Stimulated activated CD4-positive, alpha-beta T cell treated with anti-CD3 and anti-CD28 coated beads, TNF-alpha, amount 100 ng/mL, for 4 hours (primary cell): Measurements from ENCODE around the gene VWA8.
"Not testable (repeated sequence)": the region's sequence is repeated elsewhere in the genome, so short reads cannot be mapped to it uniquely, and the experiment has no call there.

Experiments used
- DNase-seq, 3 experiments: peaks; one replicate each; pipeline ENCODE4 v3.0.0-alpha.2; 2020; ENCODE audit warnings: low read depth in 3 of 3

Gene VWA8

GRCh38 chr13:41745496-41745895 is 215.4 kb downstream of the VWA8 start:
- DNase-seq: not testable (repeated sequence)

GRCh38 chr13:41742917-41743552 is 217.9 kb downstream of the VWA8 start:
- no peak for DNase-seq

DNA sequence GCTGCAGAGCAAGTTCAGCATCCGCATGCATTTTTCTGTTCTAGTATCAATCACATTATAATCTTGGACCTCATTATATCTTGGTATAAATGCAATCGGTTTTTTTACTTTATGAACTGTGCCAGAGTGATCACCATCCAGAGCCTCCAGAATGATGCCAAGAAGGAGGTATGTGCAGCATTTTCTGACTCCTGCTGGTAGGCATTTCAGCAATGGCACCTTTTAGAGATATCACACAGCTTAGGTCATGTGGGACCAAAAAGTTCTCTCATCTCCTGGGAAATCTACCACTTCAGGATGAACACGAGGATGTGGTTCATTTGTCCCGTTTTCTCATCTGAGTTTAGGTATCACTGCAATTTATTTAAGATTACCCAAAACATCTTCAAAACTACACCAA is 220.4 kb downstream of the VWA8 start:
- DNase-seq: no peak

GRCh38 chr13:41722684-41723535 is 238.0 kb downstream of the VWA8 start:
- DNase-seq: no peak

GRCh38 chr13:41720839-41721561 is 239.9 kb downstream of the VWA8 start:
- no peak for DNase-seq

DNA sequence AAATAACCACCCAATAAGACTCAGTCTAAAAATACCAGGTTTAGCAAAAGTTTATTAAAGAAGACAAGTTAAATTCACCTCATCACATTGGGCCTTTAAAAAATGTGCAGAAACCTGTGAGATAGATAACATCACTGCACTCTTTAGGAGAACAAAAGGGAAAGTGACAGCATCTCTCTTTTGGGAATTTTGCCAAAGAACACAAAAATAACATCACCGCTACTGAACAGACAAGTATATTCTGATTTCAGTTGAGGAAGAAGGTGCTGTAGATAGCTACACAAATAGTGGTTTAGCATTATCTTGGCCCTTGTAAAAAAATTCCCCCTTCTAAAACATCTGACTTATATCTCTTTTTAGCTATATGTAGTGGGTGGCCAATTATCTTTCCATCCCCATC is 244.7 kb downstream of the VWA8 start:
- DNase-seq: no peak

DNA sequence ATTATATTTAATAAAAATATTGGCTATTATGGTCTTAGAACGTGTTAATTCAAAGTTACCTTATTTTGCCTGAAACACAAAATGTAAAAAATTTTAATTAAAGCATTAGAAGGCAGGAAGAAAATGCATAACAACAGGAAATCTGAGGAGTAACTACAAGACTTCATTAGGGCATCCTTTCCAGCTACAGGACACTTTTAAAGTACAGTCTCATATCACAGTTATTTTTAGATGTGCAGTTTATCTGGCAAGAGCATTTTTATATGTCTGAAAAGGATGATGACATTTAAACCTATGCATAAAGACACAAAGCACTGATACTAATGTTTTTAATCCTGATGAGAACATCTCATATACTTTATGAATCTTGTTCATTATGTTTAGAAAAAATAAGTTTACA is 247.5 kb downstream of the VWA8 start:
- no peak for DNase-seq

DNA sequence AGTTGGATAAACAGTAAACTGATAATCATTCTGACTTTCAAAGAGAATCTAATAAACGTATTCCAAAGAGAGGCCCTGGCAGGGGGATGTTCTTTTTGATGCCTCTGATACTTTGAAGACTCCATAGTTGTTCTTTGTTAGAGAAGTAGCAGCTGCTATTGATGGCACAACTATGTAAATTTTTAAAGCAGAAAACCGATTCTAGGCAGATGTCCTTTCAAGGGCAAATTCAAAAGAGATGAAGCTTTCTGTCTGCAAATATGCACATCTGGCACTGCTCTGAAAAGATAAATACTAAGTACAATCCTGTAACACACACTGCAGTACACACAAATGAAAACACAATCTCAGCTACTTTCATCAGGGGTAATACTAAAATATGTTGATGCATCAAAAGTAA is 250.1 kb downstream of the VWA8 start:
- DNase-seq: no peak

DNA sequence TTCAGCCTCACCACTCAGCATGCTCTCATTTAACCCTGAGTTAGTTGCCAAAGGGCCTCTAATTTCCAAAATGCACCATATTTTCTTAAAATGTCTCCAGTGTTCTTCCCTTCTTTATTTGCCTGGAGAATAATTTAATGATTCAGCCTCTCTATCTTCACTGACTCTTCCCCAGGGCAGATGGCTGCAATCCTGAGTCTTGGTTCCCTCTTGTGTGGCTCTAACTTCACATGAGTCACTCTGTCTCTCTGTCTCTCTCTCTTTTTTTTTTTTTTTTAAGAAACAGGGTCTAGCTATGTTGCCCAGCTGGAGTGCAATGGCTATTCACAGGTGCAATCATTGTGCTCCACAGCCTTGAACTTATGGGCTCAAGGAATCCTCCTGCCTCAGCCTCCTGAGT is 251.4 kb downstream of the VWA8 start:
- no peak for DNase-seq

DNA sequence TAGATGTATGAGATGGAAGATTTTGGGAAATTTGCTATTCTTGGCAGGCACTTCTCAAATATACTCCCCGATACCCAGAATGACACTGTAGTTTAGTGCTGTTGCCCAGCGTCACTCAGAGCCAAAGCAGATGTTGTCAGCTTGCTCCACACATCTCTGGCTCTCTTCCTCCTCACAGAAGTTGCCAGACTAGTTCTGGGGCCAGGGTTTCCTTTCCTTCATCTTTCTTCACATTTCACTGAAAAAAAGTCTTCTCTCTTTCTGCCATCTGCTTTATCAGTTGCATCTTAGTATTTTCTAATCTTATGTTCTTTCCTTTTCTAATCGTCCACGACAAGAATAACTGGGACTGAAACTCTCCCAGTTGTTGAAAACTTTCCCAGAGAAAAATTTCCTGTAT is 252.2 kb downstream of the VWA8 start:
- no peak for DNase-seq

GRCh38 chr13:41707194-41707821 is 253.6 kb downstream of the VWA8 start:
- DNase-seq: no peak

GRCh38 chr13:41706152-41706551 is 254.8 kb downstream of the VWA8 start:
- no peak for DNase-seq

DNA sequence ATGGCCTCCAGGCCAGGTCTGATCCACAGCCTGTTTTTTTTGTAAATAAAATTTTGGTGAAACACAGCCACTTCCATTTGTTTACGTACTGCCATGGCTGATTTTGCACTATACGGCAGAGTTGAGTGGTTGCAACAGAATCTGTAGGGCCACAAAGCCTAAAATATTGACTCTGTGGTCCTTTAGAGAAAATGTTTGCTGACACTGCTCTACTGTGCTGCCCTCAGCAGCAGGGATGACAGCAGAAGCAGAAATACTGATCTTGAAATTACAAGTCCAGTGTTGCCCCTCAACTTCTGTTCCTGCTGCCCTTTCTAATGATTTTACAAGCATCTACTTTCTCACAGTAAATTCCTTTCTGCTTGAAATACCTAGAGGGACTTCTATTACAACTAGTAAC is 258.4 kb downstream of the VWA8 start:
- DNase-seq: no peak

DNA sequence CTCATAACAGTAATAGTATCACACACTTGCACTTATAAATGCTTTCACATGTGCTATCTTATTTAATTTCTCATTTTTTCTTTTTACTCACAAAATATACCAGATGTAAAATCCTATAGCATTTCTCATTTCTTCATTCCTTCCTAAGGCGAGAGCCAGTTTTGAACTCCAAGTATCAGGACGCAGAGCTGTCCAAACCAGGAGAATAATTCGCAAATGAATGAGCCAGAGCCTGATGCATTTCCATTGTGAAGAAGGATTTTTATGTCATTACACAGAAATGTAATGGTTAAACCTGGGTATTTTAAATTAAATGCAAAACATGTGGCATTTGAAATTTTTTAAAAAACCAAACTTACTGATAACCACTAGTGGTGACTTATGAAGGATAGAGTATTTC is 259.2 kb downstream of the VWA8 start:
- no peak for DNase-seq

GRCh38 chr13:41700790-41701310 is 260.1 kb downstream of the VWA8 start:
- no peak for DNase-seq

DNA sequence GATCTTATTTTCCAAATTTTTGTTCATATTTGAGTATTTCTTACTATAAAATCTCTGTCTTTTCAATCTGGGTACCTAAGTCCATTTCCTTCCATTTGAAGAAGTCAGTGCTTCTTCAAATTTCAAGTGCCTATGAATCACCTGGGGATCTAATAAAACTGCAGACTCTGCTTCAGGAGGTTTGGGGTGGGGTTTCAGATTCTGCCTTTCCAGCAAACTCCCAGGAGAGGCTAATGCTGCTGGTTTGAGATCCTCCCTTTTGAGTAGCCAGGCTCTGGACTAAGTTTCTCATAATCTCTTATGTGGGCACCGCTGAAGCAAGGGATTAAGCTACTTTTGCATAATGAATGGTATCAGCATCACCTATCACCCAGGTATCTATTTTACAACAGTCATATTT is 261.1 kb downstream of the VWA8 start:
- no peak for DNase-seq

- no peak for DNase-seq
Observed at GRCh38 chr13:41697578-41697977, 263.3 kb downstream of the VWA8 start.

DNA sequence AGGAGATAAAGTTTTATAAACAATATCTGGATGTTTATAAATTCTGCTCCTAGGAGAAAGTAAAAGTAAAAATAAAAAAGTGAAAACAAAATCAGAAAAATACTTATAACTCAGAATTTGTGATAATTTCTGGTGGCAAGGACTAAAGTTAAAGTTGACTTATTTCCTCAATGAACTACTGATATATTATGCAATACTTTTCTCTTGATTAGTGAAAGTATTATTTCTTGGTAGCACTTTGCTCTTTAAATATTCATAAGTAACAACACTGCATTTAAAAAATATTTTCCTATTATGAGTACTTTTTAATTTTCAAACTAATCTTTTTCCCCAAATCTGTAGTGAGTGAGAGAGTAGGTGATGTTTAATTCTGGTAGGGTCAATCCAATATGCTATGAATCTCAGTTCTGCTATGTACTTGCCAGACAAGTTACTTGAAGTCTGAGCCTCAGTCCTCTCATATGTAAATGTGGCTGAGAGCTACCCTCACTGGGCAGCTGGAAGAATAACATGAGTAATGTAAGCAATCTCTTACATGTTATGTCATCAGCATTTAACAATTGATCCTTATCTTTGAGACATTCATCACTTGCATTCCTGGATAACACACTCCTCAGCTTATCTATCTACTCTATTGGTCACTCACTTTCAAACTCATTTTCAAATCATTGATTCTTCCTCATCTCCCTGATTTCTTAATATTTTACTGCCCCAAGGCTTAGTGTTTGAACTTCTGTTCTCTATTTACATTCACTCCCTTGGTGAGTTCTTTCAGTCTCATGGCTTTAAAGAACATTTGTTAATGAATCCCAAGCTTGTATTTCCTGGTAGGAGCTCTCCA is 264.5 kb downstream of the VWA8 start:
- no peak for DNase-seq

DNA sequence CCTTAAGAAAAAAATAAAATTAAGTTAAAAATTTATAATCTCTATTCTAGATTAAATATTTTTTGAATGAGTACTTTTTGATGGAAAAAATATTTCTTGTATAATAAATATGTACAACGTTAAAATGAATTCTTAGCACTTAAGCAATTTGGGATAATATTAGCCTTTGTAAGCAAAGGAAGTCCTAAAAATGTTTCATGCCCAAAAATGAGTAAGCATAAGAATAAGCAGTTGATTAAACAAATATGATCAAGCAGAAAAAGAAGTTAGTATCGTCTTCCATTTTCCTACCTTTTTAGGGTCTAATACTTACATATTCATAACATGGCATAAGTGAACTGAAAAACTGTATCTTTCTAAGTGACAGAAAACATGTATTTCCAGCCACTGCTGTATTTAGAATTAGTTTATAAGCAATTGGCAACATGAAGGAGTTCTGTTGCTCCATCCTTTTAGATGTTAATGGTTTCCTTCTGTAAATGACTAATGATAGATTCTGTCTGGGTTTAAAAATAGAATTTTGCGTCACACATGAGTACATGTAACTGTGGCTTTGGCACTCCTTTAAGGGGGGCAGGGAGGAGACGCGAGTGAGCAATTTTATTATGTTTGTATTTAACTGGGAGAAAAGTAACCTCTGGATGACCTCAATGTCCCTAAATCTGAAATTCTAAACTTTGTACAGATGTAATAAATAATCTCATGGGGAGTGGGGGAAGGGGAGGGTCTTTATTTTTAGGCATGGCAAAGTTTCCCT is 266.2 kb downstream of the VWA8 start:
- no peak for DNase-seq

GRCh38 chr13:41693434-41693833 is 267.5 kb downstream of the VWA8 start:
- no peak for DNase-seq
